ENCODE measurements around the gene MICALL1. TPM values are rescaled to one million over a fixed set of nuclear protein-coding genes. Genes with fewer than 3 reads are reported as not detected.

MICALL1 gene
- total and polyA plus RNA-seq, 10 donors: 3.8 to 29.4 (median 18.6) TPM

DNA sequence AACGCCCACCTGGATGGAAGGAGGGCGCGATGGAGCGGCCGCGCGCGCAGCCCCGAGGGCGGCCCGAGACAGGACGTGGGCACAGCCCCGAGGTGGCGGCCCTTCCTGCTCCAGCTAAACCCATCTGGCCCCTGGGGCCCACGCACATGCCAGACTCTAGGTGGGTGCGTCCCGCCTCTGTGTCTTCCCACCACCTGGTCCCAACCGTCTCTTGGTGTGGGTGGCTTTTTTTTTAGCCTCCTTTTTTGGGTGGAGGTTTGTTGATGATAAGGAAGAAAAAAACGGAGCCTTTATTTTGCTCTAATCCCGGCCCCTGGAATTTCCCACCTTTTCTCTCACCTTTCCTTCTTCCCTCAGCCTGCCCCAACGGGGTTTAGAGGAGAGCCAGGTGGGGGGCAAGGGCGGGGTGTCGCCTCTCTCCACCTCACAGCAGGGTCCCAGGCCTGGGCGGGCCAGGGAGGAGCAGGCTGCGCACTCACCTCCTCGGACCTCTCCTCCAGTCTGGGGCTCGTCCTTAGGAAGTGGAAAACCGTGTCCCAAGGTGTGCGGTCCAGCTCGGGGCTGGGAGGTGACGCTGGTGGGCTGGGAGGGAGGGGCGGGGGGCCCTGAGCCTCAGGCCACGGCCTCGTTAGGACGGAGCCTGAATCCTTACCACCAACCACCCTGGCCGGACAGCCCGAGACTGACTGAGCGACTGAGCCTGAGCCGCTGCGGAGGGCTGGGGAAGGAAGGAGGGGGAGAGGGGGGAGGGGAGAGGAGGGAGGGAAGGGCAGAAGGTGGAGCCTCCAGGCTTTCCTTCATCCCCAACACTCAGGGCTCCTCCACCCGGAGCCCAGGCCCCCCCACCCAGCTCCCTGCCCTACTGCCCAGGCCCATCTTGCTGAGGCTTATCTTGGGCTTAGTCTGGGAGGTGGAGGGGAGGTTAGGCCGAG lies 78.0 kb downstream of the MICALL1 start, which contains the start of gene SOX10:
Gene SOX10 (minus strand): TSS at position 696 of the 932 bp plus-strand sequence. CDS start 771 bp downstream, outside the sequence.
- WGBS, 5 donors: 81 to 89% (median 82%) methylated on average over 24 to 42 of the region's 42 CpGs
- no peak for DNase-seq
- H3K36me3 ChIP-seq: peaks cover 0 to 41% (median 0%) of the 10 kb centered on the region in 6 donors
- intact Hi-C loops (cut with DNase I; ENCODE audit: low total_unique reads): no loop called here
- TF ChIP-seq, protein P1, sequence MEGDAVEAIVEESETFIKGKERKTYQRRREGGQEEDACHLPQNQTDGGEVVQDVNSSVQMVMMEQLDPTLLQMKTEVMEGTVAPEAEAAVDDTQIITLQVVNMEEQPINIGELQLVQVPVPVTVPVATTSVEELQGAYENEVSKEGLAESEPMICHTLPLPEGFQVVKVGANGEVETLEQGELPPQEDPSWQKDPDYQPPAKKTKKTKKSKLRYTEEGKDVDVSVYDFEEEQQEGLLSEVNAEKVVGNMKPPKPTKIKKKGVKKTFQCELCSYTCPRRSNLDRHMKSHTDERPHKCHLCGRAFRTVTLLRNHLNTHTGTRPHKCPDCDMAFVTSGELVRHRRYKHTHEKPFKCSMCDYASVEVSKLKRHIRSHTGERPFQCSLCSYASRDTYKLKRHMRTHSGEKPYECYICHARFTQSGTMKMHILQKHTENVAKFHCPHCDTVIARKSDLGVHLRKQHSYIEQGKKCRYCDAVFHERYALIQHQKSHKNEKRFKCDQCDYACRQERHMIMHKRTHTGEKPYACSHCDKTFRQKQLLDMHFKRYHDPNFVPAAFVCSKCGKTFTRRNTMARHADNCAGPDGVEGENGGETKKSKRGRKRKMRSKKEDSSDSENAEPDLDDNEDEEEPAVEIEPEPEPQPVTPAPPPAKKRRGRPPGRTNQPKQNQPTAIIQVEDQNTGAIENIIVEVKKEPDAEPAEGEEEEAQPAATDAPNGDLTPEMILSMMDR (IDR thresholded peaks at IDR 0.05 in 8 of 11, conservative IDR thresholded peaks at IDR 0.05 in 3 of 11): no peak
- no peak within 1 kb of the TSS for H3K4me3 ChIP-seq
- no peaks in the 10 kb centered on the region for H3K27me3 ChIP-seq (replicated peaks in 1 of 7)
- H3K27ac ChIP-seq: no peak within 1 kb of the TSS
- no peaks in the 10 kb centered on the region for H3K4me1 ChIP-seq
- no peaks in the 10 kb centered on the region for H3K9me3 ChIP-seq

DNA sequence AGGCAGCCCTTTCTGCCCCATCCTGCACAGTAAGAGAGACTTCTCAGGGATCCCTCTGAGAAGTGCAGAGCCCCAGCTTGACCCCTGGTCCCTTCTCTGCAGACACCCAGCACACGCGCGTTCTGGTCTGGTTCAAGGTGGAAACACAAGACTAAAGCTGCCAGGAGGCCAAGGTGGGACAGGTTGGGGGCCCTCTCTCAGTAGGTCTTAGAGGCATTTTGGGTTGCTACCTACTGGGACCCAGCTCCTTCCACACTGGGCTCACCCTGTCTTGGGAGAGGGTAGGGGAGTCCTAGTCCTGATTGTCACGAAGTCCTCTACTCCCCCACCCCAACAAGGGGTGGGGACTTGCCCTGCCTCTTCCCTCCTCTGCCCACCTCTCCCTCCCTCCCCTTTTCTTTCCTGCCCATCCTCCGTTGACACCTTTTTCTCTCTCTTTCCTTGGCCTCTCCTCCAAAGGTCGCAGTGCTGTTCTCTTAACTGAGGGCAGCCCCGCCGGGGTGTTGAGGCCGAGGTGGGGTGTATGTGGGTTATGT lies 79.0 kb downstream of the MICALL1 start:
- Histone ChIP-seq H3K36me3 (peaks cover 0 to 31% (median 0%) of the 10 kb centered on the region in 6 donors), H3K4me1 (no peaks in the 10 kb centered on the region), H3K4me3 (no peak overlapping the region), H3K27me3 (replicated peaks in 1 of 7) (no peaks in the 10 kb centered on the region), H3K27ac (no peak overlapping the region), H3K9me3 (no peaks in the 10 kb centered on the region)
- intact Hi-C loops (cut with DNase I; ENCODE audit: low total_unique reads): no loop called here
- 84 to 93% (median 87%) methylated on average over 9 of the region's 9 CpGs for WGBS, 5 donors
- DNase-seq: no peak
- no peak for TF ChIP-seq POLR2A (IDR thresholded peaks at IDR 0.05)
- no peak for TF ChIP-seq POLR2AphosphoS5 (IDR thresholded peaks at IDR 0.05)
- TF ChIP-seq, protein P1 (IDR thresholded peaks at IDR 0.05 in 8 of 11, conservative IDR thresholded peaks at IDR 0.05 in 3 of 11): no peak

DNA sequence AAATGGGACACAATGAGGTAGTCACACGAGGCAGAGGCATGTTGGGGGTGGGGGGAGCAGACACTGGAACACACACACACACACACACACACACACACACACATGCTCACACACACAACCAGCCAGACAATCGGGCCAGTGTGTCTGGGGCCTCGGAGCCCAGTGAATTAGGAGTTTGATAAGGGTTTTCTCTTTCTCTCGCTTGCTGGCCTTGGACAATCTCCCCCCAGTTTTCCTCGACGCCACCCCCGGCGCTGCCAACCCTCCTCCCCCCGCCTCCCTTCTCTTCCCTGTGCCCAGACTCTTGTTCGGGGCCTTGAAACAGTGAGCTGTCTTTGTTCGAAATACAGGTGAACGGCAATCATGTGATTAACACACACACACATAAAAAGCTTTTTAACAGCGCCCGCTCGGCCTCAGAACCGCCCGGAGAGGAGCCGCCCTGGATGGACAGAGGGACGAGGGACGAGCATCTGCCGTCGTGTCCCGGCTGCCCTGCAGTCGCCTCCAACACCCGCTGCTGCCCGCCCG lies 79.7 kb downstream of the MICALL1 start:
- 84 to 94% (median 89%) methylated on average over 27 of the region's 27 CpGs for WGBS, 5 donors
- intact Hi-C loops (cut with DNase I; ENCODE audit: low total_unique reads): no loop called here

More for the DNA sequence above, 79.7 kb downstream of the MICALL1 start:
- DNase-seq: no peak
- Histone ChIP-seq H3K27ac (no peak overlapping the region), H3K27me3 (replicated peaks in 1 of 7) (no peaks in the 10 kb centered on the region), H3K36me3 (peaks cover 0 to 24% (median 0%) of the 10 kb centered on the region in 6 donors), H3K9me3 (no peaks in the 10 kb centered on the region), H3K4me1 (no peaks in the 10 kb centered on the region), H3K4me3 (no peak overlapping the region)
- no peak for TF ChIP-seq POLR2A (IDR thresholded peaks at IDR 0.05)
- TF ChIP-seq, protein P1 (IDR thresholded peaks at IDR 0.05 in 8 of 11, conservative IDR thresholded peaks at IDR 0.05 in 3 of 11): no peak
- no peak for TF ChIP-seq POLR2AphosphoS5 (IDR thresholded peaks at IDR 0.05)

Data from spleen (tissue), 11 donors.